MM.1S (cell line): Measurements from ENCODE around the gene EXTL1.
A peak's percentile ranks its signal among the peaks of the same experiment; 100 is the strongest.

Experiments
- DNase-seq: peaks from one replicate; pipeline ENCODE4 v3.0.0-alpha.2; 2015
- H2AFZ ChIP-seq: fragments of 300-600 bp; sonication (generic); 2 replicates; pipeline ENCODE4 v1.6.0; 2016; ENCODE audit warnings: antibody characterized with exemption, low read length
- H3F3A ChIP-seq: fragments of 300-600 bp; sonication (generic); 2 replicates; pipeline ENCODE4 v1.6.1; 2016; ENCODE audit warnings: mild to moderate bottlenecking, antibody characterized with exemption, low read length, moderate library complexity, mixed read lengths; ENCODE audit not compliant: insufficient read depth
- H3K27ac ChIP-seq: fragments of 300-600 bp; sonication (generic); 2 replicates; pipeline ENCODE4 v1.5.1; 2016; ENCODE audit warnings: mild to moderate bottlenecking, low read length
- H3K27me3 ChIP-seq: fragments of 300-600 bp; sonication (generic); replicated peaks from 2 replicates; pipeline ENCODE4 v1.6.0; 2016; ENCODE audit warnings: low read length; ENCODE audit not compliant: insufficient read depth
- H3K36me3 ChIP-seq: fragments of 300-600 bp; sonication (generic); replicated peaks from 2 replicates; pipeline ENCODE4 v1.6.1; 2016; ENCODE audit warnings: mild to moderate bottlenecking, low read length, mixed read lengths; ENCODE audit not compliant: insufficient read depth
- H3K4me1 ChIP-seq: fragments of 300-600 bp; sonication (generic); 2 replicates; pipeline ENCODE4 v1.6.1; 2016; ENCODE audit warnings: low read length, mixed read lengths
- H3K4me2 ChIP-seq: fragments of 300-600 bp; sonication (generic); 2 replicates; pipeline ENCODE4 v1.6.0; 2016; ENCODE audit warnings: low read depth, low read length
- H3K4me3 ChIP-seq: fragments of 300-600 bp; sonication (generic); 2 replicates; pipeline ENCODE4 v1.5.1; 2016; ENCODE audit warnings: low read length, mixed read lengths
- H3K79me2 ChIP-seq: fragments of 300-600 bp; sonication (generic); 2 replicates; pipeline ENCODE4 v1.6.1; 2016; ENCODE audit warnings: mixed run types, low read length, mixed read lengths
- H3K9ac ChIP-seq: fragments of 300-600 bp; sonication (generic); 2 replicates; pipeline ENCODE4 v1.6.1; 2016; ENCODE audit warnings: low read length, mixed read lengths
- H3K9me2 ChIP-seq: fragments of 300-600 bp; sonication (generic); replicated peaks from 2 replicates; pipeline ENCODE4 v1.6.1; 2016; ENCODE audit warnings: mild to moderate bottlenecking, low read length, mixed read lengths; ENCODE audit not compliant: insufficient read depth
- H3K9me3 ChIP-seq: fragments of 300-600 bp; sonication (generic); replicated peaks from 2 replicates; pipeline ENCODE4 v1.6.1; 2016; ENCODE audit warnings: mild to moderate bottlenecking, low read length, mixed read lengths; ENCODE audit not compliant: insufficient read depth
- H4K20me1 ChIP-seq: fragments of 300-600 bp; sonication (generic); 2 replicates; pipeline ENCODE4 v1.6.1; 2016; ENCODE audit warnings: mild to moderate bottlenecking, low read length, moderate library complexity, mixed read lengths; ENCODE audit not compliant: insufficient read depth
- EZH2 ChIP-seq: fragments of 300-600 bp; sonication (generic); optimal IDR thresholded peaks from 2 replicates; pipeline ENCODE3; 2017; ENCODE audit warnings: low read depth, mild to moderate bottlenecking, antibody characterized with exemption, low read length, mixed read lengths
- EZH2phosphoT487 ChIP-seq: fragments of 300-600 bp; sonication (generic); IDR thresholded peaks from 2 replicates; pipeline ENCODE4 v1.6.1; 2018; ENCODE audit warnings: antibody characterized with exemption, low read length
- TF ChIP-seq, protein P1 (sequence below): fragments of 300-600 bp; sonication (generic); IDR thresholded peaks from 2 replicates; pipeline ENCODE4 v1.5.1; 2016; ENCODE audit warnings: antibody characterized with exemption, low read length, mixed read lengths

EXTL1 gene

DNA sequence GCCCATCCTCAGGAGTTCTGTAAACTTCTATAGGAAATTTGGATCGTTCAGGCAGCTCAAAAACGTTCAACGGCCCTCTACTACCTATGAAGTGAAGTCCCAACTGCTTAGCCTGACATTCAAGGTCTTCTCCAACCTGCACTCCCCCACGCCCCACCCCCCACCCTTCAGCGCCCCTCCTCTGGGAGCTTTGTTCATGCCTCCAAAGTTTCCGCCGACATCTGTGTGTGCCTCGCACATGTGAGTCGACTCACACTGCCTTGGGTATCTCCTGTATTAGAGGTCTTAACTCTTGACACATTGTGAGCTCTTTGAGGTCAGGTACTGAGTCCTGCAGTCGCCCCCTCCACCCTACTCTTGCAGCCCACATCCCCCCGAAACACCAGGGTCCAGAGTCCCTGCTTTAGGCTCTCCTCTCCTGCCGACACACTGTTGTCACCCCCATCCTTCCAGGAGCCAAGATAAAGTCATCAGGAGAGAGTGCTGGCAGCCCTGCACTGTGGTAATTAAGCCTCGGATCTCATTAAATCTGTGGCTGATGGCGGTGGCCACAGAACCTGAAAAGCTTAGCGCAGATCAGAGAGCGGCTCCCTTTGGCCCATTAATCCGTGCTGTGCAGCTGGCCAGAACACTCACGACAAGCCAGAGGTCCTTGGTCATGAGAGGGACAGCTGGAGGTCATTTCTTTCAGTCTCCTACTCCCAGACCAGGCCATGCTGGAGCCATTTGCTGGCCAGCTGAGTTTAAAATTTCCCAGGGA, 22.4 kb upstream of the EXTL1 start:
- Histone ChIP-seq H3K4me3 (no peak overlapping the region), H3K79me2 (0 out of 2 replicates have a peak, but pooled peaks cover 9% of the 10 kb centered on the region), H3F3A (peaks cover 8% of the 10 kb centered on the region), H3K36me3 (no peaks in the 10 kb centered on the region), H3K4me2 (no peak overlapping the region), H2AFZ (peak overlapping the region; percentile 97), H3K27me3 (no peaks in the 10 kb centered on the region), H3K9me3 (no peaks in the 10 kb centered on the region), H3K9me2 (no peaks in the 10 kb centered on the region), H3K4me1 (peaks cover 13% of the 10 kb centered on the region), H4K20me1 (no peaks in the 10 kb centered on the region), H3K9ac (no peak overlapping the region), H3K27ac (no peak overlapping the region)
- TF ChIP-seq EZH2 (no peak), EZH2phosphoT487 (no peak)
- TF ChIP-seq, protein P1, sequence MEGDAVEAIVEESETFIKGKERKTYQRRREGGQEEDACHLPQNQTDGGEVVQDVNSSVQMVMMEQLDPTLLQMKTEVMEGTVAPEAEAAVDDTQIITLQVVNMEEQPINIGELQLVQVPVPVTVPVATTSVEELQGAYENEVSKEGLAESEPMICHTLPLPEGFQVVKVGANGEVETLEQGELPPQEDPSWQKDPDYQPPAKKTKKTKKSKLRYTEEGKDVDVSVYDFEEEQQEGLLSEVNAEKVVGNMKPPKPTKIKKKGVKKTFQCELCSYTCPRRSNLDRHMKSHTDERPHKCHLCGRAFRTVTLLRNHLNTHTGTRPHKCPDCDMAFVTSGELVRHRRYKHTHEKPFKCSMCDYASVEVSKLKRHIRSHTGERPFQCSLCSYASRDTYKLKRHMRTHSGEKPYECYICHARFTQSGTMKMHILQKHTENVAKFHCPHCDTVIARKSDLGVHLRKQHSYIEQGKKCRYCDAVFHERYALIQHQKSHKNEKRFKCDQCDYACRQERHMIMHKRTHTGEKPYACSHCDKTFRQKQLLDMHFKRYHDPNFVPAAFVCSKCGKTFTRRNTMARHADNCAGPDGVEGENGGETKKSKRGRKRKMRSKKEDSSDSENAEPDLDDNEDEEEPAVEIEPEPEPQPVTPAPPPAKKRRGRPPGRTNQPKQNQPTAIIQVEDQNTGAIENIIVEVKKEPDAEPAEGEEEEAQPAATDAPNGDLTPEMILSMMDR = no peak
- no peak for DNase-seq

DNA sequence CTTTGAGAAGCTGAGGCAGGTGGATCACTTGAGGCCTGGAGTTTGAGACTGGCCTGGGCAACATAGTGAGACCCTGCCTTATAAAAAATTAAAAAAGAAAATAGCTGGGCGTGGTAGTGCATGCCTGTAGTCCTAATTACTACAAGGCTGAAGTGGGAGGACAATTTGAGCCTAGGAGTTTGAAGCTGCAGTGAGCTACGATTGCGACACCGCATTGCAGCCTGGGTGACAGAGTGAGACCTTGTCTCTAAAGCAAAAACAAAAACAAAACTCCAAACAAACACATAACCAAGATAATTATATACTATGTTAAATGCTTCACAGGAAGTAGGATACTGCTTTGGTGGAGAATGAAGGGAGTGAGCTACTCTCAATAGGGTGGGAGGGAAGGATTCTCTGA, 18.3 kb upstream of the EXTL1 start:
- no peaks in the 10 kb centered on the region for H4K20me1 ChIP-seq
- DNase-seq = no peak
- H3K9me2 ChIP-seq = no peaks in the 10 kb centered on the region
- peaks cover 5% of the 10 kb centered on the region for H3K4me1 ChIP-seq
- H3K9me3 ChIP-seq = no peaks in the 10 kb centered on the region
- TF ChIP-seq, protein P1 = no peak
- no peak for TF ChIP-seq EZH2phosphoT487
- TF ChIP-seq EZH2 = no peak
- H3K27ac ChIP-seq = no peak overlapping the region
- no peaks in the 10 kb centered on the region for H3K36me3 ChIP-seq
- no peaks in the 10 kb centered on the region for H3K27me3 ChIP-seq
- no peak overlapping the region for H3K9ac ChIP-seq
- H3K4me3 ChIP-seq = no peak overlapping the region
- no peaks in the 10 kb centered on the region for H3K79me2 ChIP-seq
- H3K4me2 ChIP-seq = no peak overlapping the region
- H3F3A ChIP-seq = no peaks in the 10 kb centered on the region
- H2AFZ ChIP-seq = no peak overlapping the region

DNA sequence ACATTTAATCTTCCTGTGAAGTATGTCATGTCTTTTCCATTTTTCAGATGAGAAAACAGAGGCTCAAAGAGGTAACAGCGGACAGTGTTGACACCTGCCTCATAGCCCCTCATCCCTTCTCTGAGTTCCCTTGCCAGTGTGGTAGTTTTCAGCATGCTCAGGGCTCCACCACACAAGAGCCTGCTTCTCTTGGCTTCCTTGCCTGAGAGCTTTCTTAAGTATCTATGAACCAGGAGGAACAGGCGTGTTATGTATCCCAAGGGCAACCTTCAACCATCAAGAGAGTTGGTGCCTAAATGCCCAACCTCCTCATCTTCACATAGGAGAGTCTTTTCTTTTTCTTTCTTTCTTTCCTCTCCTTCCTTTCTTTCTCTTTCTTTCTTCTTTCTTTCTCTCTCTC, 17.8 kb upstream of the EXTL1 start:
- Histone ChIP-seq H3K9me3 (no peaks in the 10 kb centered on the region), H3K9me2 (no peaks in the 10 kb centered on the region), H3F3A (no peaks in the 10 kb centered on the region), H2AFZ (no peak overlapping the region), H4K20me1 (no peaks in the 10 kb centered on the region), H3K9ac (no peak overlapping the region), H3K4me3 (no peak overlapping the region), H3K4me2 (no peak overlapping the region), H3K27ac (no peak overlapping the region), H3K4me1 (peaks cover 1% of the 10 kb centered on the region), H3K27me3 (no peaks in the 10 kb centered on the region), H3K79me2 (no peaks in the 10 kb centered on the region), H3K36me3 (no peaks in the 10 kb centered on the region)
- no peak for TF ChIP-seq EZH2
- TF ChIP-seq, protein P1 = no peak
- no peak for TF ChIP-seq EZH2phosphoT487
- no peak for DNase-seq
